Activated T-helper 17 cell treated with anti-CD3 and anti-CD28 coated beads, Interleukin-2, amount 50 U/mL, for 72 hours (primary cell): Measurements from ENCODE around the gene CDK14. TPM values are rescaled to one million over a fixed set of nuclear protein-coding genes. Genes with fewer than 3 reads are reported as not detected.

ENCODE experiments used
- ATAC-seq: fragments of 150-1000 bp; cut with Tn5 transposase; replicated peaks from 2 replicates; pipeline ENCODE4 v1.10.0; 2021; ENCODE audit warnings: mild to moderate bottlenecking, moderate library complexity
- H3K27ac Mint-ChIP-seq: one replicate; pipeline ENCODE4 v1.8.0; 2022; ENCODE audit warnings: mixed read lengths
- H3K27me3 Mint-ChIP-seq: one replicate; pipeline ENCODE4 v1.8.0; 2022; ENCODE audit warnings: mixed read lengths
- H3K36me3 Mint-ChIP-seq: one replicate; pipeline ENCODE4 v1.8.0; 2022; ENCODE audit warnings: low read depth, mild to moderate bottlenecking, mixed read lengths
- H3K4me1 Mint-ChIP-seq: one replicate; pipeline ENCODE4 v1.8.0; 2022; ENCODE audit warnings: mixed read lengths
- H3K4me3 Mint-ChIP-seq: one replicate; pipeline ENCODE4 v1.8.0; 2022; ENCODE audit warnings: mild to moderate bottlenecking, mixed read lengths
- H3K9me3 Mint-ChIP-seq: one replicate; pipeline ENCODE4 v1.8.0; 2022; ENCODE audit warnings: mixed read lengths
- total RNA-seq, 2 donors: library from RNA; stranded (reverse); gene quantifications; one replicate each; pipeline ENCODE4 v1.2.3, GENCODE V29; 2022

Gene CDK14
- total RNA-seq, 2 donors from 2014 or later, result 0.04 to 1.4 TPM

DNA sequence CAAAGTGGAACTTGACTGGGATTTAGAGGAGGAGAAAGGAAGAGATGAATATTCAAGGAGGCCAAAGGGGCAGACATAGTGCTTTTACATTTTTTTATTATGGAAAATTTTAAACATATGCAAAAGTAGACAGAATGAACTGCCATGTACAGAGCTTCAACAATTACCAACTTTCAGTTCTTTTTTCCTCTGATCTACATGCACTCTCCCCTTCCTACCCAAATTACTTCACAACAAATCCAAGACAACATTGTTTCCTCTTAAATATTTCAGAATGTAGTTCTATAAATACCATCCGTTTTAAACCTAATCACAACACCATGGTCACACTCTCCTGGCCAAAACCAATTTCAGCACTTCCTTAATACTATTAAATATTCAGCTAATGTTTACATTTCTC, 584.6 kb downstream of the CDK14 start:
- Mint-ChIP-seq H3K9me3 (peaks cover 6% of the 10 kb centered on the region), H3K27ac (no peak overlapping the region), H3K36me3 (no peaks in the 10 kb centered on the region), H3K27me3 (no peaks in the 10 kb centered on the region), H3K4me1 (no peaks in the 10 kb centered on the region), H3K4me3 (no peak overlapping the region)
- ATAC-seq, result no peak

DNA sequence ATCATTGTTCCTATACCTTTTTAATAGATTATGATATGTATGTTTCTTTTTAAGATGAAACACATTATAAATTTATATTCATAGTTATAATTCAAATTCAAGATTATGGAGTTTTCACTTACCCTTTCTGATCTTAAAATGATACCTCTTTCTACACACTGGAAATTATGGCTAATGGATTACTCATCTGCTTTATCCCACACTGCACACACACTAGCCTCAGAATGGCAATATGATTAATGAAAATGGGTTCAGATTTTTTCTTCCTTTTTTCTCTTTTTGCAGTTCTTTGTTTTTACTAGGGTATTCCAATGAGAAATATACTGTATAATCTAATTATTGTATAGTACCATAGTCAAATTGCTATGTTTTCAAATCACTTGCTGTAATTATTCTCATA, 585.8 kb downstream of the CDK14 start:
- peaks cover 10% of the 10 kb centered on the region for H3K9me3 Mint-ChIP-seq
- ATAC-seq, result no peak
- no peaks in the 10 kb centered on the region for H3K4me1 Mint-ChIP-seq
- H3K36me3 Mint-ChIP-seq, result no peaks in the 10 kb centered on the region
- no peak overlapping the region for H3K4me3 Mint-ChIP-seq
- no peak overlapping the region for H3K27ac Mint-ChIP-seq
- no peaks in the 10 kb centered on the region for H3K27me3 Mint-ChIP-seq

DNA sequence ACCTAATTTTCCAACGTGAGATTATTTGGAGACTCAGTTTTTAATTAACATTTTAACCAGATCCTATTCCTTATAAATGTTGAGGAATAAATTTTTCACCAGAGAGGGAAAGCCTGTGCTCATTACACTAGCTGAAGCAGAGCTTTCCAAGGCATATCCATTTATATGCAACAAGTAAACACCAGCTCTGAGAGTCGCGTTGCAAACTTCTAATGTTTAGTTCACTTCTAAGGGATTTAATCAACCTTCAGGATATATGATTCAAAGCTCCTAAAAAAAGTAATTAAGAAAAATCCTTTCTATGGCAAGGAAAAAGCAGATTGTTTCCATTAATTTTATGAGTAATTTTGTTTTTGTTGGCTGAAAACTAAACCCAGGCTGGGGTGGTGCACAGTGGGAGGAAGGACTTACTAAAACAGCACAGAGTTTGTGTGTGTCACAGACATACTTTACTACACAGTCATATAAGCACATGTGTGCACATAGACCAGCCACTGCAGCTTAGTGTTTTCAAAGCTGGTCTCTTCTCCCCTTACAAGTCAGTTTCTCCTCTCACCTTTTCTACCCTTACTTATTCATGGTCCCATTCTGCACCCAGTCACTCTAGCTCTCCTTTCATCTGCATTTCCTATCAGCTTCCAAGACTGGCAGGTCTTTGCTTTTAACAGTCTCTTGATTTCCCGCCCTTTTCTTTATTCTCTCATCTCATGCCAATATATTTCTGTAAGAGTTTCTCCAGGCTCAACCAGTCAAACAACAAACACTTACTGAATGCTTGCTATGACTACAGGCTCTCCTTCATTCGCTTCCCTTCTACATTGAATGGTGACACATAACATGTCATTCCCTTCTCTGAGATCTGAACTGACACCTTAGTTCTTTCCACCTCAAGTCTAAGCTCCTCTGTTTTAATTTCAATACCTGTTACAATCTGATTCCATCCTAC, 587.0 kb downstream of the CDK14 start:
- Mint-ChIP-seq H3K9me3 (peaks cover 10% of the 10 kb centered on the region), H3K36me3 (no peaks in the 10 kb centered on the region), H3K4me1 (no peaks in the 10 kb centered on the region), H3K4me3 (no peak overlapping the region), H3K27me3 (no peaks in the 10 kb centered on the region), H3K27ac (no peak overlapping the region)
- ATAC-seq, result no peak

DNA sequence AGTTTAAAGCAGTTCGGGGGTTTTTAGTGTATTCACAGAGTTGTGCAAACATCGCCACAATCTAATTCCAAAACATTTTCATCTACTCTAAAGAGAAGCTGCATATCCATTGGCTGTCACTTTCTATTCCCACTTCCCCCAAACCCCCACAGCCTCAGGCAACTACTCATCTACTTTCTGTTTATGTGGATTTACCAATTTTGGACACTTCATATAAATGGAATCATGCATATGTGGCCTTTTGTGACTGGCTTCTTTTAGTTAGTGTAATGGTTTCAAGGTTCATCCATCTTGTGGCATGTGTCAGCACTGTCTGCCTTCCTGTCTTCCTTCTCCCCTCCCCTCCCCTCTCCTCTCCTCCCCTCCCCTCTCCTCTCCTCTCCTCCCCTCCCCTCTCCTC, 589.6 kb downstream of the CDK14 start:
- no peaks in the 10 kb centered on the region for H3K4me1 Mint-ChIP-seq
- no peaks in the 10 kb centered on the region for H3K27me3 Mint-ChIP-seq
- H3K4me3 Mint-ChIP-seq, result no peak overlapping the region
- no peak for ATAC-seq
- no peaks in the 10 kb centered on the region for H3K36me3 Mint-ChIP-seq
- H3K9me3 Mint-ChIP-seq, result peaks cover 10% of the 10 kb centered on the region
- H3K27ac Mint-ChIP-seq, result no peak overlapping the region

DNA sequence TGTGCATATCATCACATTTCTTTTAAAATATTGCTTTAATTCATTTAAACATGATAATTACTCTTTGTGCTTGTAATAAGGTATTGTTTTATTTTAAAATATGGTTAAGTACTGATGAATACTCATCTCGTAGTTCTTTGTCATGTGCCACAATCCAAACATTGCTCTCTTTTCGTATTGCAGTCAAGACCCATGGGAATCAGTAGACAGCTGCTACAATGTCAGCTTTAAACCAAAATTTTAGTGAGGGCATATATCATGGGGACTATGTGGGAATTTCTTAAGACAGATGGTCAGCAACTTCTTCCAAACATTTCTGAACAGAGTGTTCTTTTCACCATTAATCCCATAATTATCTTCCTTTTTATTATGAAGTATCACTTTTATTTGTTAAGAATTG, 590.9 kb downstream of the CDK14 start:
- H3K27ac Mint-ChIP-seq, result no peak overlapping the region
- H3K36me3 Mint-ChIP-seq, result no peaks in the 10 kb centered on the region
- H3K9me3 Mint-ChIP-seq, result peaks cover 10% of the 10 kb centered on the region
- ATAC-seq, result no peak
- no peaks in the 10 kb centered on the region for H3K27me3 Mint-ChIP-seq
- H3K4me3 Mint-ChIP-seq, result no peak overlapping the region
- no peaks in the 10 kb centered on the region for H3K4me1 Mint-ChIP-seq

DNA sequence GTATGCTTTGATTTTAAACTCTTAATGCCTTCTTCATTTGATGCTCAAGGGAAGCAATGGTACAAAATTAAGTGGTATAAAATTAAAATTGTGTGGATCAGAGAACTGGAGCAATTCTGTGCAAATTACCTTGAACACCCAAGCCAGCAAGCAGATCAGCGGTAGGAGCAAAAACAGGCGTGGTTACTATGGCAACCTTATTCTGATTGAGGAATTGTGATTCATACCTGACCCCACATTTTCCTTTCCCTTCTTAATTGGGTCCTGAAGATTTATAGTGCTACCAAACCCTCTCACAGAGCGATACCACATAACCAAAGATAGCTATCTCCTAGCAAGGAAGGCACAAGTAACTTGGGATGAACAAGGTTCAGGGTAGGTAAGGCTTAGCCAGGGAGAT, 595.6 kb downstream of the CDK14 start:
- no peak overlapping the region for H3K4me3 Mint-ChIP-seq
- H3K36me3 Mint-ChIP-seq, result no peaks in the 10 kb centered on the region
- no peak for ATAC-seq
- H3K27ac Mint-ChIP-seq, result no peak overlapping the region
- peaks cover 4% of the 10 kb centered on the region for H3K27me3 Mint-ChIP-seq
- no peaks in the 10 kb centered on the region for H3K9me3 Mint-ChIP-seq
- no peaks in the 10 kb centered on the region for H3K4me1 Mint-ChIP-seq

DNA sequence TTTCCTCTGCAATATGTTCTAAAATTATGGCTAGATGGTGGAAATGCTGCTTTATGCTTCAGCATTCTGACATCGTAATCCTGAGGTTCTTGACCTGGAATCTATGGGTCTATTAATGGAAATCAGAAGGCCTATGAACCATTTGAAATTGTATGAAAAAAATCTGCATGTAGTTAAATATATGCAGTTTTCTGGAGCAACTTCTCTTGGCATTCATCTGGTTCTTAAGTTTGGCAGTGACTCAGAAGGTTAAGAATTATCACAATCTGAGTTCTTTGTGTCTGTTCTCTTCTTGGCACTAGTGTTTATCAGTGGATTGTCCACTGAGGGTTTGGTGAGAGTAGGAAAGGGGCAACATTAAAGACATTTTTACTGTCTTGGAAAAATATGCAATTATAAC, 597.0 kb downstream of the CDK14 start:
- no peak overlapping the region for H3K27ac Mint-ChIP-seq
- no peak overlapping the region for H3K4me3 Mint-ChIP-seq
- no peak for ATAC-seq
- H3K4me1 Mint-ChIP-seq, result no peaks in the 10 kb centered on the region
- peaks cover 4% of the 10 kb centered on the region for H3K27me3 Mint-ChIP-seq
- no peaks in the 10 kb centered on the region for H3K9me3 Mint-ChIP-seq
- no peaks in the 10 kb centered on the region for H3K36me3 Mint-ChIP-seq

DNA sequence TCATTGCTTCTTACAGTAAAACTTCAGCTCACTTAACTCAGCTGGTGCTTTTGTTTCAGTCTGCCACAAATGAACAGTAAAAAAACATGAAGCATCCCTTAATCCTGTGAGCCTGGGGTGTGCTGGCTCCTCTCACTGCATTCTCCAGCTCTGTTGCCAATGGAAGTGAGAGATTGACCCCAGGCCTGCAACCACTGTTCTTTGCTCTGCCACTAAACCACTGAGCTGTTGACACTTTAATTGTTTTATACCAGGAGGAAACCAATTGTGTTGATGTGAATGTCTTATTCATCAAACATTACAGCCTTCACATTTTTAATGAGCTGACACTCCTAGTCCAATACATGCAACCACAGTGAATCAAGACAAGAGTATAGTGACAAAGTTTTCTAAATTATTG, 598.7 kb downstream of the CDK14 start:
- ATAC-seq, result no peak
- Mint-ChIP-seq H3K9me3 (no peaks in the 10 kb centered on the region), H3K27ac (no peak overlapping the region), H3K4me3 (no peak overlapping the region), H3K27me3 (peaks cover 4% of the 10 kb centered on the region), H3K36me3 (no peaks in the 10 kb centered on the region), H3K4me1 (no peaks in the 10 kb centered on the region)

DNA sequence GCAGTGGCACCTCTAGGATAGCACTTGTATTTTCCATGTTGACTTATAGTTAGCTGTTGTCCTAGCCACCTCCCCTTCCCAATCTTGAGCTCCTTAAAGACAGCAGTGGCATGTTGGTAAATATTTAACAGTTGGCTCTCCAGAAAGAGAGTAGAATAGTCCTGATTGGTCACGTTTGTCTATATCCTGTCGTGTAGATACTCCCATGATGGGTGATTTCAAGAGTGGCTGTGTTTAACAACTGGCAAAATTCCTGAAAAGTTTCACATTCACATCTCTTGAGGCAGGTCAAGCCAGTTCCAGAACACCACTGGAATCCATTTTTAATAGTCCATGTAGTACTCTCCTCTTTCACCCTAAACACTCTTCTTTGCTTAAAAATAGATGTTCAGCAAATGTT, 599.9 kb downstream of the CDK14 start:
- Mint-ChIP-seq H3K9me3 (no peaks in the 10 kb centered on the region), H3K27me3 (peaks cover 4% of the 10 kb centered on the region), H3K36me3 (no peaks in the 10 kb centered on the region), H3K27ac (no peak overlapping the region), H3K4me1 (no peaks in the 10 kb centered on the region), H3K4me3 (no peak overlapping the region)
- no peak for ATAC-seq

DNA sequence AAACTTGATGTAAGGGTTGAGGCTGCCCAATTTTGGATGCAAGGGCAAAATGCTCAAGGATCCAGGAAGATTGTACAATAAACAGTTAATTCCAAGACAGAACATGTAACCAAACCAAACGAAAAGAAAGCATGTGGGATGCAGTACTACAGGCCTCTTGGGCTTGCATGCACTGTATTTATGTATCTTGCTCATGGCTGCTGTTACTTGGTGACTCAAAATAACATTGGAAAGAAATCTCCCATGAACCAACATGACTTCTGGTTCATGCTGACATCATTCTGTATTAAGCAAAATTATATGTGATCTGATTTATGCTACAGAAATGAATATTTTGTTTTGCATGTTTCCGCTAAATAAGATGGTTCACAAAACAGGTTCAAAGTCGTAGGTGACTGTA, 602.2 kb downstream of the CDK14 start:
- ATAC-seq, result no peak
- Mint-ChIP-seq H3K4me1 (no peaks in the 10 kb centered on the region), H3K4me3 (no peak overlapping the region), H3K9me3 (no peaks in the 10 kb centered on the region), H3K36me3 (no peaks in the 10 kb centered on the region), H3K27me3 (peaks cover 4% of the 10 kb centered on the region), H3K27ac (no peak overlapping the region)

DNA sequence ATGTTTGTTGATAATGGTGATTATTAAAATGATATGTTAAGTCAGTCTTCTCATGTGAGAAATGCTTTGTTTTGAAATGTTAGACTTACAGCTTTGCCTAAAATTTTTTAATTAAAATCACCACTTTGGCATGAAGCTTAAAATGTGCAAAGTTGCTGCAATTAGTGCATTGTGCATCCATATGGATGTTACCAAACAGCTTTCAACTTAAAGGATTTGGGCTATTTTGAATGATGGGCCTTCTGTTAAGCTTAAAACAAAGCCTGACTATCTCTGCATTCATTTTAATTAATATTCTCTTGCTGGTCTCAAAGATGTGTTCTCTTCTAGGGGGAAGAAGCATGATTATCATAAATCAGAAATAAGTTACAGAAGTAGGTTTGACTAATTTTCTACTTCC, 603.5 kb downstream of the CDK14 start:
- Mint-ChIP-seq H3K27me3 (peaks cover 4% of the 10 kb centered on the region), H3K36me3 (no peaks in the 10 kb centered on the region), H3K9me3 (no peaks in the 10 kb centered on the region), H3K4me1 (no peaks in the 10 kb centered on the region), H3K4me3 (no peak overlapping the region), H3K27ac (no peak overlapping the region)
- ATAC-seq, result no peak

DNA sequence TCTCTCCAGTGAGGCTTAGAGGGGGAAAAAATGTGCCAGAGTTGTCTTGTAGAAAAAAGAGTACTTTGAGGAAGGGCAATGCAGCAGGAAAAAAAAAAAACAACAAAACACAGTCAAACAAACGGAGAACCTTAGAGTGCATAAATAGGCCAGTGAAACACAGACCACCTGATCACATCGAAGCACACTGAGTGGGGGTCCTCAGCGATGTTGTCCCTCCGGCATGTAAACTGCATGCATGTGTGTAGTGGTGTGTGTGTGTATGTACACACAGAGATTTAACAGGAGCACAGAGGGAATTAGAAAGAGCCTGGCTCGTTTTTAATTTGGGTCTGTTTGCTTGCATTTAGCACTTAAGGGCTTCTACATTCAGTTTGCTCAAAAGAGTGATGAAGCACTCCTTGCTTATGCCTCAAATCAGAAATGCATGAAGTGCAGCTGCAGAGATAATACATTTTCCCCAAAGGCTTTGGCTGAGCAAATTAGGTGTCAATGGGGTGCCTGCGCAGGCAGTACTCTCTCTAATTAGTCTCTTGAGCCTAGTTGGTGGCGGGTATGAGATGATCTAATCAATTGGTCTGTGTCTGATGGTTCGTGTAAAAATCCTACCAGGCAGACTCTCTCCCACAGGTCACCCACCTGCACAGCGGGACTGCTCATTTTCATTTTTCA, 605.5 kb downstream of the CDK14 start:
- no peaks in the 10 kb centered on the region for H3K4me1 Mint-ChIP-seq
- H3K9me3 Mint-ChIP-seq, result no peaks in the 10 kb centered on the region
- ATAC-seq, result no peak
- no peak overlapping the region for H3K4me3 Mint-ChIP-seq
- H3K27me3 Mint-ChIP-seq, result no peaks in the 10 kb centered on the region
- no peak overlapping the region for H3K27ac Mint-ChIP-seq
- no peaks in the 10 kb centered on the region for H3K36me3 Mint-ChIP-seq

DNA sequence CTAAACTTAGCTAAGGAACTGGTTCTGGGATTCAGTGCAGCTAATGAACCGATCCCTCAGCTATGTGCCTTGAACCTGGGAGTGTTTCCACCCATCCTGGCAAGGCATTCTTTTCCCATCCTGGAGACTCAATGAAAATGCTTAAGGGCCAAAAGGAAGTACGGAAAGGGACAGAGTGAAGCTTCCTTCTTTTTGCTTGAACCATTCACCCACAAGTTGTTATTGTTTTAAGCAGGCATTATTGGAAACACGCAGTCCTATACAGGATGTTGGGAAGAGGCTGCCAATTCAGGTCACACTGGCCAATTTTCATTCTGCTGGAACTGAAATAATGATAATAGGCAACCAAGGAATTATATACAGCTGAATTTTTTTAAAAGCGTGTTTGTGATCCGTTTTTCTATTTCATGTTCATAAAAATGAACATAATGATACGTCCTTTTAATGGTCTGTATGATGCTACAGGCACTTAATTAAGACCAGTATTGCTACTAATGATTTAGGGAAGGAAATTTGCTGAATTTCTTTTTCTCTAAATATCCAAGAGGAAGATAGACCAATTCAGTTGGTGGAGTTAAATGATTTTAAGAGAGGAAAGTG, 610.3 kb downstream of the CDK14 start:
- Mint-ChIP-seq H3K4me1 (no peaks in the 10 kb centered on the region), H3K36me3 (no peaks in the 10 kb centered on the region), H3K4me3 (no peak overlapping the region), H3K27me3 (no peaks in the 10 kb centered on the region), H3K27ac (no peak overlapping the region), H3K9me3 (no peaks in the 10 kb centered on the region)
- ATAC-seq, result no peak

DNA sequence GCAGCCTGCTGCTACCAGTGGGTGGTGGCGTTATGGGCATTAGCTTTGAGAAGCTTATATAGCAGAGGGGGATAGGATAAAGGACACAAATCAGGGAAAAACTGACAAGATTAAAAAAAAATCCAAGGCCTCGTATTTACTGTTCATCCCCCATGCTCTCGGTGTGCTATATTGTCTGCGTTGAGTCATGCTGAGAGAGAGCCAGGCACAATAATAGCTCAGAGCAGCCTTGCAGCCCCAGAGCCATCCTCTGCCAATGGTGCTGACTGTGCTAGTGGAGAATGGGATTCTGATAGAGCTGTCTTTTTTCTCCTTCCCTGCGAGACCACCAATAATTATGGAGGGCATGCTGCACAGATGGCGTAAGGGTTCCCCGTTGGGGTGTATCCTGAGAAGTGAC, 616.5 kb downstream of the CDK14 start:
- Mint-ChIP-seq H3K36me3 (no peaks in the 10 kb centered on the region), H3K9me3 (peaks cover 5% of the 10 kb centered on the region), H3K27ac (no peak overlapping the region), H3K4me1 (no peaks in the 10 kb centered on the region), H3K27me3 (no peaks in the 10 kb centered on the region), H3K4me3 (no peak overlapping the region)
- ATAC-seq, result no peak

DNA sequence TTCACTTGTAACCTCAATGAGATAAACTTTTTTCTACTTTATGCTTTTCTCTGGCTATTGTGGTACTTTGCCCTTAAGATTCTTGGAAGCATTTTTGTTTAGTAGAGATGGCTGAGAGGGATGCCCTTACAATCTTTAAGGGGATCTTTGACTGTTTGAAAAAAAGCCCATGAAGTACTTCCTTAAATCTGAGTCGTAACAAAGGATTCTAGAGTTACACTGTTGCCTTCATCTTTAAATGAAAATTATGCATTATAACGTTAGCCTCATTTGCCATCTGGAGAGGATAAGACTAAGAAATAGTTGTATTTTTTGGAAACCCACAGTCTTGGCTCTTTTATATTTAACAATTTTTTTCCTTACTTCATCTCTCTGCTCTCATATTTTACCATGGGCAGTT, 630.3 kb downstream of the CDK14 start:
- Mint-ChIP-seq H3K9me3 (no peaks in the 10 kb centered on the region), H3K4me1 (no peaks in the 10 kb centered on the region), H3K27ac (no peak overlapping the region), H3K36me3 (no peaks in the 10 kb centered on the region), H3K27me3 (no peaks in the 10 kb centered on the region), H3K4me3 (no peak overlapping the region)
- no peak for ATAC-seq
